ENCODE results near the gene IRF4.

- TF ChIP-seq CTCF (IDR thresholded peaks at IDR 0.05; ENCODE audit: low read length): no peak
- TF ChIP-seq EZH2 (optimal IDR thresholded peaks at IDR 0.05; ENCODE audit: low read depth, low read length): no peak
Measured at GRCh38 chr6:385614-386013, 5.9 kb upstream of the IRF4 start.

Data from MM.1S (cell line).